CD14-positive monocyte (primary cell): Measurements from ENCODE around the gene COL4A1. TPM values are rescaled to one million over a fixed set of nuclear protein-coding genes. Genes with fewer than 3 reads are reported as not detected.

ENCODE experiments used
- DNase-seq, 3 donors: peaks; one replicate each; pipeline ENCODE4 v3.0.0-alpha.2; 2011 to 2022
- H2AFZ ChIP-seq: 2 replicates; pipeline ENCODE4 v1.6.0; 2012; ENCODE audit warnings: mild to moderate bottlenecking, low read depth, low read length, inconsistent platforms; ENCODE audit not compliant: insufficient read depth, poor library complexity, severe bottlenecking
- H3K27ac ChIP-seq, 2 donors: 1 replicate in 1 of 2; 2 replicates in 1 of 2; pipeline ENCODE4 v1.5.1; 2012 to 2013; ENCODE audit warnings: low read length in 2 of 2, control low read depth in 1 of 2, inconsistent platforms in 1 of 2, low read depth in 1 of 2, mild to moderate bottlenecking in 1 of 2
- H3K27me3 ChIP-seq, 2 donors: one replicate each; pipeline versions ENCODE4 v1.6.0 to v1.6.1; 2011 to 2013; ENCODE audit warnings: low read length in 2 of 2; ENCODE audit not compliant: control insufficient read depth in 2 of 2, insufficient read depth in 2 of 2
- H3K36me3 ChIP-seq, 2 donors: replicated peaks in 1 of 2; 1 replicate in 1 of 2; 2 replicates in 1 of 2; pipeline versions ENCODE4 v1.5.1 to v1.6.1; 2012 to 2013; ENCODE audit warnings: low read length in 2 of 2, control low read depth in 1 of 2, inconsistent platforms in 1 of 2, mild to moderate bottlenecking in 1 of 2; ENCODE audit not compliant: insufficient read depth in 2 of 2, control insufficient read depth in 1 of 2
- H3K4me1 ChIP-seq, 2 donors: 1 replicate in 1 of 2; 2 replicates in 1 of 2; pipeline versions ENCODE4 v1.5.1 to v1.6.1; 2012 to 2013; ENCODE audit warnings: low read length in 2 of 2, control low read depth in 1 of 2, inconsistent platforms in 1 of 2, mild to moderate bottlenecking in 1 of 2, moderate library complexity in 1 of 2; ENCODE audit not compliant: insufficient read depth in 2 of 2, control insufficient read depth in 1 of 2
- H3K4me2 ChIP-seq: replicated peaks from 2 replicates; pipeline ENCODE3; 2012; ENCODE audit warnings: low read length, moderate library complexity, mild to moderate bottlenecking; ENCODE audit not compliant: poor library complexity, severe bottlenecking; ENCODE audit errors: extremely low read depth
- H3K4me3 ChIP-seq, 3 experiments: fragments of 200-600 bp in 1 of 3; sonication (generic) in 1 of 3; replicated peaks in 1 of 3; 1 replicate in 2 of 3; 2 replicates in 1 of 3; pipeline ENCODE4 v1.5.1; 2011 to 2013; ENCODE audit warnings: low read length in 3 of 3, mild to moderate bottlenecking in 3 of 3, control low read depth in 2 of 3, low read depth in 2 of 3, inconsistent platforms in 1 of 3, moderate library complexity in 1 of 3
- H3K79me2 ChIP-seq: 2 replicates; pipeline ENCODE4 v1.6.0; 2012; ENCODE audit warnings: mild to moderate bottlenecking, control low read depth, inconsistent platforms, low read length, moderate library complexity; ENCODE audit not compliant: insufficient read depth
- H3K9ac ChIP-seq: 2 replicates; pipeline ENCODE4 v1.6.0; 2017; ENCODE audit warnings: low read length, mild to moderate bottlenecking; ENCODE audit not compliant: insufficient read depth, poor library complexity, severe bottlenecking
- H3K9me3 ChIP-seq, 2 donors: replicated peaks in 1 of 2; 1 replicate in 1 of 2; 2 replicates in 1 of 2; pipeline versions ENCODE4 v1.5.1 to v1.6.1; 2012 to 2013; ENCODE audit warnings: low read length in 2 of 2, control low read depth in 1 of 2; ENCODE audit not compliant: control insufficient read depth in 1 of 2, insufficient read depth in 1 of 2
- H4K20me1 ChIP-seq: 2 replicates; pipeline ENCODE4 v1.6.0; 2012; ENCODE audit warnings: mild to moderate bottlenecking, low read length, control low read depth, moderate library complexity; ENCODE audit not compliant: insufficient read depth
- H3K27ac Mint-ChIP-seq, 7 donors: one replicate each; pipeline ENCODE4 v1.8.0; 2020; ENCODE audit warnings: mild to moderate bottlenecking in 7 of 7, mixed read lengths in 7 of 7, moderate library complexity in 6 of 7, inconsistent platforms in 2 of 7
- H3K27me3 Mint-ChIP-seq, 3 donors: one replicate each; pipeline ENCODE4 v1.8.0; 2021 to 2022; ENCODE audit warnings: low read depth in 3 of 3, mild to moderate bottlenecking in 3 of 3, mixed read lengths in 3 of 3, moderate library complexity in 3 of 3, inconsistent platforms in 1 of 3
- H3K36me3 Mint-ChIP-seq, 2 donors: one replicate each; pipeline ENCODE4 v1.8.0; 2020; ENCODE audit warnings: mixed read lengths in 2 of 2, inconsistent platforms in 1 of 2, mild to moderate bottlenecking in 1 of 2
- H3K4me1 Mint-ChIP-seq: one replicate; pipeline ENCODE4 v1.8.0; 2020; ENCODE audit warnings: mild to moderate bottlenecking, mixed read lengths
- H3K4me3 Mint-ChIP-seq, 2 donors: one replicate each; pipeline ENCODE4 v1.8.0; 2020; ENCODE audit warnings: mild to moderate bottlenecking in 2 of 2, mixed read lengths in 2 of 2, moderate library complexity in 1 of 2
- H3K9me3 Mint-ChIP-seq, 7 donors: one replicate each; pipeline ENCODE4 v1.8.0; 2020 to 2022; ENCODE audit warnings: mixed read lengths in 7 of 7, mild to moderate bottlenecking in 6 of 7, moderate library complexity in 6 of 7, inconsistent platforms in 2 of 7
- CTCF ChIP-seq: fragments of 200-600 bp; IDR thresholded peaks from one replicate; pipeline ENCODE4 v1.8.0; 2022; ENCODE audit warnings: antibody characterized with exemption, mild to moderate bottlenecking
- WGBS: methylation state at CpG from one replicate; pipeline ENCODE4 v1.1.5; 2013; ENCODE audit warnings: missing lambda C conversion rate; ENCODE audit not compliant: insufficient coverage; 5-methylcytosine and 5-hydroxymethylcytosine counted together
- intact Hi-C, 2 donors: fragments of 100-400 bp; cut with micrococcal nuclease; formaldehyde crosslinking; loops; one replicate each; pipeline versions ENCODE4 v1.15.0 to v1.15.1; 2023
- polyA plus RNA-seq, 3 donors: library from polyadenylated mRNA; depleted of rRNA in 1 of 3; unstranded in 2 of 3; stranded (reverse) in 1 of 3; fragments of 300-500 nt in 2 of 3; fragments of >200 nt in 1 of 3; fragmentation: Illumina TruSeq in 2 of 3; gene quantifications; 1 replicate in 2 of 3; 2 replicates in 1 of 3; pipeline ENCODE4 v1.2.3, GENCODE V29; 2012 to 2021

The COL4A1 gene
- polyA plus RNA-seq, 3 donors: 0.16 to 0.25 TPM; not detected in 1

DNA sequence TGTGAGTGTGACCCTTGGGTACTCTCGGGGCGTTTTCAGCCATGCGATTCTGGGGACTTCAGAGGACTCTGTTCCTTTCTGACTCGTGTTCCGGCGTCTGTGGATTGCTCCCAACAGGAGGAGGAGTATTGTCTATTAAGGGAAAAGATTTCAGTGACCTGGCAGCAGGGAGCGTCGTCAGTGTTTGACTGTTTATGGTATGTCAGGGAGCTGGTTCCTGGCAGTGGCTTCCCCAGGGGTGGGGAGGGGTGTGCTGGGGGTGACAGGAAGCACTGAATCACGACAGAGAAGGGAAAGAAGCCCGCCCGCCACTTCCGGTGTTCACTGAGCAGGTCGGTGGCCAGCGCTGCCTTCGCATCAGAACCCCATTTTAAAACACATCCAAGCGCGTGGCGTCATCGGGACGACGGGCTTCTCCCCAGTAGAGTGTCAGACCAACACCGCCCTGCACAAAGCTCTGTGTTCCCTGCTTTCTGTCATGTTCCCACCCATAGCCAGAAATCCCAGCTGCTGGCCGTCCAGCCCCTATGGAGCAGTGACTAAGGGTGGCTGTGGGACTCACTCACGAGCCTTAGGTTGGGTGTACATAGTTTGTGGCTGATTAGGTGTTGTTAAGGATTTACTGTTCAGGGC lies 34.0 kb upstream of the COL4A1 start:
- Mint-ChIP-seq H3K27ac (peak overlapping the region in 6 of 7 donors; percentile 31 to 86 (median 61)), H3K27me3 (peaks cover 31 to 54% (median 33%) of the 10 kb centered on the region in 3 donors), H3K4me3 (peak overlapping the region; percentile 59 to 92), H3K9me3 (peaks cover 0 to 10% (median 2%) of the 10 kb centered on the region in 7 donors), H3K4me1 (peaks cover 19% of the 10 kb centered on the region), H3K36me3 (no peaks in the 10 kb centered on the region)
- no peak for TF ChIP-seq CTCF
- intact Hi-C loops: no loop called here
- Histone ChIP-seq H2AFZ (peak overlapping the region; percentile 51), H3K4me3 (peak overlapping the region in 1 of 3 experiments; percentile 42), H3K4me2 (peak overlapping the region; percentile 58), H3K9ac (no peak overlapping the region), H3K36me3 (no peaks in the 10 kb centered on the region), H4K20me1 (no peaks in the 10 kb centered on the region), H3K27ac (no peak overlapping the region), H3K4me1 (peaks cover 16 to 17% of the 10 kb centered on the region in 2 donors), H3K9me3 (no peaks in the 10 kb centered on the region), H3K27me3 (peaks cover 5 to 22% of the 10 kb centered on the region in 2 donors), H3K79me2 (no peaks in the 10 kb centered on the region)
- peak; percentile 21 to 34 (median 26) for DNase-seq
- WGBS: 6% methylated on average over 18 of the region's 24 CpGs

- no peaks in the 10 kb centered on the region for H3K36me3 Mint-ChIP-seq
- no peak overlapping the region for H2AFZ ChIP-seq
- intact Hi-C loops: no loop called here
- no peaks in the 10 kb centered on the region for H3K79me2 ChIP-seq
- H3K9me3 ChIP-seq: no peaks in the 10 kb centered on the region
- no peaks in the 10 kb centered on the region for H3K36me3 ChIP-seq
- no peak overlapping the region for H3K4me2 ChIP-seq
- peaks cover 16 to 17% of the 10 kb centered on the region in 2 donors for H3K4me1 ChIP-seq
- peak overlapping the region in 1 of 2 donors; percentile 73 for H3K4me3 Mint-ChIP-seq
- peak overlapping the region in 1 of 7 donors; percentile 61 for H3K27ac Mint-ChIP-seq
- H3K4me1 Mint-ChIP-seq: peaks cover 19% of the 10 kb centered on the region
- H4K20me1 ChIP-seq: no peaks in the 10 kb centered on the region
- no peak for TF ChIP-seq CTCF
- no peak for DNase-seq
- H3K27ac ChIP-seq: no peak overlapping the region
- peaks cover 5 to 22% of the 10 kb centered on the region in 2 donors for H3K27me3 ChIP-seq
- H3K27me3 Mint-ChIP-seq: peaks cover 31 to 52% (median 33%) of the 10 kb centered on the region in 3 donors
- H3K9me3 Mint-ChIP-seq: peaks cover 0 to 10% (median 2%) of the 10 kb centered on the region in 7 donors
- no peak overlapping the region for H3K9ac ChIP-seq
- 95% methylated on average over 2 of the region's 9 CpGs for whole genome bisulfite sequencing
- H3K4me3 ChIP-seq: no peak overlapping the region
Measured at GRCh38 chr13:110339975-110340550, 33.1 kb upstream of the COL4A1 start.
